OCI-LY1 (cell line): ENCODE data around the gene ALDH3B1.

Experiments
- H2AFZ ChIP-seq: fragments of 200-600 bp; sonication (generic), shearing (Covaris generic); 2 replicates; pipeline ENCODE4 v1.6.0; 2014; ENCODE audit warnings: antibody characterized with exemption, mild to moderate bottlenecking, low read length
- H3F3A ChIP-seq: fragments of 200-600 bp; sonication (generic), shearing (Covaris generic); 2 replicates; pipeline ENCODE4 v1.6.0; 2014; ENCODE audit warnings: mild to moderate bottlenecking, antibody characterized with exemption, low read length, moderate library complexity; ENCODE audit not compliant: insufficient read depth
- H3K27ac ChIP-seq: fragments of 200-600 bp; sonication (generic); 2 replicates; pipeline ENCODE4 v1.5.1; 2014; ENCODE audit warnings: low read length, mixed run types, mild to moderate bottlenecking, low read depth; ENCODE audit not compliant: poor library complexity, severe bottlenecking
- H3K27me3 ChIP-seq: fragments of 200-600 bp; sonication (generic); 2 replicates; pipeline ENCODE4 v1.6.0; 2014; ENCODE audit warnings: antibody characterized with exemption, mild to moderate bottlenecking, low read length, moderate library complexity; ENCODE audit not compliant: insufficient read depth
- H3K36me3 ChIP-seq: fragments of 200-600 bp; sonication (generic); 2 replicates; pipeline ENCODE4 v1.6.1; 2014; ENCODE audit warnings: mild to moderate bottlenecking, antibody characterized with exemption, low read length, moderate library complexity, mixed read lengths; ENCODE audit not compliant: insufficient read depth
- H3K4me1 ChIP-seq: fragments of 200-600 bp; sonication (generic); 2 replicates; pipeline ENCODE4 v1.5.1; 2014; ENCODE audit warnings: mild to moderate bottlenecking, low read length, moderate library complexity; ENCODE audit not compliant: insufficient read depth, severe bottlenecking
- H3K4me2 ChIP-seq: fragments of 200-600 bp; sonication (generic), shearing (Covaris generic); 2 replicates; pipeline ENCODE4 v1.6.1; 2014; ENCODE audit warnings: low read length
- H3K4me3 ChIP-seq: fragments of 200-600 bp; sonication (generic); 2 replicates; pipeline ENCODE4 v1.5.1; 2014; ENCODE audit warnings: low read length, low read depth, mild to moderate bottlenecking, mixed read lengths; ENCODE audit not compliant: poor library complexity, severe bottlenecking
- H3K79me2 ChIP-seq: fragments of 200-600 bp; shearing (Covaris generic); 2 replicates; pipeline ENCODE4 v1.6.1; 2016; ENCODE audit warnings: mixed run types, low read length, mixed read lengths; ENCODE audit not compliant: insufficient read depth
- H3K9ac ChIP-seq: fragments of 200-600 bp; sonication (generic), shearing (Covaris generic); 2 replicates; pipeline ENCODE4 v1.6.1; 2014; ENCODE audit warnings: mild to moderate bottlenecking, low read length, mixed read lengths
- H3K9me2 ChIP-seq: fragments of 200-600 bp; sonication (generic), shearing (Covaris generic); 2 replicates; pipeline ENCODE4 v1.6.1; 2014; ENCODE audit warnings: low read depth, mild to moderate bottlenecking, low read length, mixed read lengths
- H3K9me3 ChIP-seq: fragments of 200-600 bp; shearing (Covaris generic); 2 replicates; pipeline ENCODE4 v1.6.1; 2014; ENCODE audit warnings: low read length, mixed read lengths
- H4K20me1 ChIP-seq: fragments of 200-600 bp; sonication (generic), shearing (Covaris generic); 2 replicates; pipeline ENCODE4 v1.6.0; 2016; ENCODE audit warnings: mild to moderate bottlenecking, low read length; ENCODE audit not compliant: insufficient read depth
- EZH2 ChIP-seq: fragments of 200-600 bp; sonication (generic), shearing (Covaris generic); IDR thresholded peaks from 2 replicates; pipeline ENCODE4 v1.8.0; 2017; ENCODE audit warnings: borderline replicate concordance, mixed run types, mild to moderate bottlenecking, antibody characterized with exemption, low read length, moderate library complexity, mixed read lengths
- TF ChIP-seq, protein P1 (sequence below): fragments of 200-600 bp; sonication (generic), shearing (Covaris generic); IDR thresholded peaks from 2 replicates; pipeline ENCODE4 v1.5.1; 2017; ENCODE audit warnings: mild to moderate bottlenecking, antibody characterized with exemption, low read length, moderate library complexity, mixed read lengths

ALDH3B1 gene

DNA sequence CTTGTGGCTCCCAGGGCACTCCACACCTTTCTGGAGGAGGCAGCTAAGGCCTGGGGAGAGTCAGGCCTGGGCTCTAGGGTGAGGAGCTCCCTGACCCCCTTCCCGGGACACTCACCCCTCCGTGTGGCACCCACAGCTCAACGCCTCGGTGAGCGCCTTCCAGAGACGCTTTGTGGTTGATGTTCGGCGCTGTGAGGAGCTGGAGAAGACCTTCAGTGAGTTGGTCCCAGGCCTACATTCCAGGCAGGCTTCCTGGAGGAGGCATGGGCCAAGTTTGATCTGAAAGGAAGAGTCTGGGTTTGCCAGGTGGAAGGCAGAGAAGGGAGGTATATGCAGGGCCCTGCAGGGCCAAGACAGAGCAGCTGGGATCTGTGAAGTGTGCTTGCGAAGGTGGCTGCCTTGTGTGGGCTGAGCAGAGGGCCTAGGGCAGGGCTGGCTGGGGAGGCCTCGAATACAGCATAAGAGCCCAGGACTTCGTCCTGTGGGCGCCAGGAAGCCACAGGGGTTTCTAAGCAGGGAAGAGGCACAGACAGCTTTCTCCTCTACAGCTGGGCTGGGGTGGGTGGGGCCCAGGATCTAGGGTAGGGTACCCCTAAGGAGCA is 31.6 kb downstream of the ALDH3B1 start:
- no peaks in the 10 kb centered on the region for H3K9me2 ChIP-seq
- H3K36me3 ChIP-seq: peaks cover 35% of the 10 kb centered on the region
- H3K4me1 ChIP-seq: peaks cover 47% of the 10 kb centered on the region
- peak overlapping the region; percentile 92; the same call in 1 of the 2 replicates for H3K9ac ChIP-seq
- H3K9me3 ChIP-seq: no peaks in the 10 kb centered on the region
- peak overlapping the region; percentile 91 for H3K4me2 ChIP-seq
- no peaks in the 10 kb centered on the region for H3K27me3 ChIP-seq
- TF ChIP-seq EZH2: no peak
- TF ChIP-seq, protein P1, sequence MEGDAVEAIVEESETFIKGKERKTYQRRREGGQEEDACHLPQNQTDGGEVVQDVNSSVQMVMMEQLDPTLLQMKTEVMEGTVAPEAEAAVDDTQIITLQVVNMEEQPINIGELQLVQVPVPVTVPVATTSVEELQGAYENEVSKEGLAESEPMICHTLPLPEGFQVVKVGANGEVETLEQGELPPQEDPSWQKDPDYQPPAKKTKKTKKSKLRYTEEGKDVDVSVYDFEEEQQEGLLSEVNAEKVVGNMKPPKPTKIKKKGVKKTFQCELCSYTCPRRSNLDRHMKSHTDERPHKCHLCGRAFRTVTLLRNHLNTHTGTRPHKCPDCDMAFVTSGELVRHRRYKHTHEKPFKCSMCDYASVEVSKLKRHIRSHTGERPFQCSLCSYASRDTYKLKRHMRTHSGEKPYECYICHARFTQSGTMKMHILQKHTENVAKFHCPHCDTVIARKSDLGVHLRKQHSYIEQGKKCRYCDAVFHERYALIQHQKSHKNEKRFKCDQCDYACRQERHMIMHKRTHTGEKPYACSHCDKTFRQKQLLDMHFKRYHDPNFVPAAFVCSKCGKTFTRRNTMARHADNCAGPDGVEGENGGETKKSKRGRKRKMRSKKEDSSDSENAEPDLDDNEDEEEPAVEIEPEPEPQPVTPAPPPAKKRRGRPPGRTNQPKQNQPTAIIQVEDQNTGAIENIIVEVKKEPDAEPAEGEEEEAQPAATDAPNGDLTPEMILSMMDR: no peak
- no peak overlapping the region for H2AFZ ChIP-seq
- H3F3A ChIP-seq: no peaks in the 10 kb centered on the region
- H3K27ac ChIP-seq: peak overlapping the region; percentile 76
- H3K4me3 ChIP-seq: peak overlapping the region; percentile 95
- H4K20me1 ChIP-seq: no peaks in the 10 kb centered on the region
- no peaks in the 10 kb centered on the region for H3K79me2 ChIP-seq

DNA sequence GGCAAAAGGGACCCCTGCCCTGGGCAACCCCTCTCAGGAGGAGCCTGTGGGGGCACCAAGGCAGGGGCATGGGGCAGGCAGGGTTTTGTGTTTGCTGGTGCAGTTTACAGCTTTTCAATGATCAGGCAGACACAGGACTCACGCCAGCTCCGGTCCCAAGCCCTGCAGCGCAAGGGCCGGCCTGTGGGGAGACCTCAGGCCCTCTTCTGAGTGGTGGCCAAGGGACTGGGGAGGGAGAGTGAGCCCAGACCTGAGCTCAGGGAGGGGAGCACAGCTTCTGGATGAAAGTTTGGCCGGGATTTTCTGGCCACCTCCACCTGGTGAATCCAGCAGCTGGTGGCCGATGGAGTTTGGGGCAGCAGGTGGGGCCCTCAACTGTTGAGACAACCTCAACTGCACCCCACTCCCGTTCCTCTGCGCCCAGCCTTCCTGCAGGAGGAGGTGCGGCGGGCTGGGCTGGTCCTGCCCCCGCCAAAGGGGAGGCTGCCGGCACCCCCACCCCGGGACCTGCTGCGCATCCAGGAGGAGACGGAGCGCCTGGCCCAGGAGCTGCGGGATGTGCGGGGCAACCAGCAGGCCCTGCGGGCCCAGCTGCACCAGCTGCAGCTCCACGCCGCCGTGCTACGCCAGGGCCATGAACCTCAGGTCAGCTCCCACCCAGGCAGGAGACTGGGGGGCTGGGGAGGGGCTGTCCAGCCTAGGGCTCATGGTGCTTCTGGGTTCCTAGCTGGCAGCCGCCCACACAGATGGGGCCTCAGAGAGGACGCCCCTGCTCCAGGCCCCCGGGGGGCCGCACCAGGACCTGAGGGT is 32.3 kb downstream of the ALDH3B1 start:
- Histone ChIP-seq H3K9ac (no peak overlapping the region), H3K9me2 (no peaks in the 10 kb centered on the region), H3K27me3 (no peaks in the 10 kb centered on the region), H2AFZ (no peak overlapping the region), H3K27ac (peak overlapping the region; percentile 76), H3K4me3 (no peak overlapping the region), H4K20me1 (no peaks in the 10 kb centered on the region), H3K9me3 (no peaks in the 10 kb centered on the region), H3K36me3 (peaks cover 38% of the 10 kb centered on the region), H3K79me2 (no peaks in the 10 kb centered on the region), H3K4me2 (no peak overlapping the region; the same call in 1 of the 2 replicates), H3F3A (no peaks in the 10 kb centered on the region), H3K4me1 (peaks cover 47% of the 10 kb centered on the region)
- no peak for TF ChIP-seq EZH2
- TF ChIP-seq, protein P1: no peak

DNA sequence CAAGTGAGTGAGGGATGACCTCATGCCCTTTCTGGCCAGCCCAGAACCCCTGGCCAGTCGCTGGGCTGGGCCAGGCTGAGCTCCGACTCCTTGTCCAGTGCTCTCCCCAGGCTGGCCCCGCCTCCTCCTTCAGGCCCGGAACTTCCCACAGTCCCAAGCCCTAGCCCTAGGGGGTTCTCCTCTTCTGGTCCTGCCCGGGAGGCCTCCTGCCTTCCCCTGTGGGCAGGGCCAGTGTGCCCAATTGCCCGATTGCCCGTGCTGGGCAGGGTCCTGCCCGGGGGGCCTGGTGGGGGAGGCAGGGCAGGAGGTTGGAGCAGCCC is 32.9 kb downstream of the ALDH3B1 start:
- Histone ChIP-seq H3K9ac (no peak overlapping the region), H3K27me3 (no peaks in the 10 kb centered on the region), H3K79me2 (no peaks in the 10 kb centered on the region), H3K4me2 (no peak overlapping the region; the same call in 1 of the 2 replicates), H3K9me3 (no peaks in the 10 kb centered on the region), H2AFZ (no peak overlapping the region), H3K4me1 (peaks cover 47% of the 10 kb centered on the region), H3K27ac (no peak overlapping the region), H3K9me2 (no peaks in the 10 kb centered on the region), H3K36me3 (peaks cover 43% of the 10 kb centered on the region), H3K4me3 (no peak overlapping the region), H4K20me1 (no peaks in the 10 kb centered on the region), H3F3A (no peaks in the 10 kb centered on the region)
- TF ChIP-seq, protein P1: no peak
- TF ChIP-seq EZH2: no peak
